NB4 (cell line): ENCODE data around the gene ZNF446.

Experiments used
- MYC ChIP-seq: IDR thresholded peaks from 2 replicates; pipeline ENCODE4 v1.6.1; 2011; ENCODE audit warnings: low read depth, low read length
- POLR2A ChIP-seq: IDR thresholded peaks from 2 replicates; pipeline ENCODE4 v1.6.1; 2011; ENCODE audit warnings: mild to moderate bottlenecking; ENCODE audit not compliant: insufficient read length; ENCODE audit errors: extremely low read depth
- TF ChIP-seq, protein P1 (sequence below): IDR thresholded peaks from one replicate; pipeline ENCODE4 v1.5.1; 2012; ENCODE audit warnings: low read depth, low read length

DNA sequence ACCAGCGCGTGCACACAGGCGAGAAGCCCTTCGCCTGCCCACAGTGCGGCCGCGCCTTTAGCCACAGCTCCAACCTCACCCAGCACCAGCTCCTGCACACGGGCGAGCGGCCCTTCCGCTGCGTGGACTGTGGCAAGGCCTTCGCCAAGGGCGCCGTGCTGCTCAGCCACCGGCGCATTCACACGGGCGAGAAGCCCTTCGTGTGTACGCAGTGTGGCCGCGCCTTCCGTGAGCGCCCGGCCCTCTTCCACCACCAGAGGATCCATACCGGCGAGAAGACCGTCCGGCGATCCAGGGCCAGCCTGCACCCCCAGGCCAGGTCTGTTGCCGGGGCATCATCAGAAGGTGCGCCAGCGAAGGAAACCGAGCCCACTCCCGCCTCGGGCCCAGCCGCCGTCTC is 4.4 kb upstream of the ZNF446 start:
- TF ChIP-seq, protein P1, sequence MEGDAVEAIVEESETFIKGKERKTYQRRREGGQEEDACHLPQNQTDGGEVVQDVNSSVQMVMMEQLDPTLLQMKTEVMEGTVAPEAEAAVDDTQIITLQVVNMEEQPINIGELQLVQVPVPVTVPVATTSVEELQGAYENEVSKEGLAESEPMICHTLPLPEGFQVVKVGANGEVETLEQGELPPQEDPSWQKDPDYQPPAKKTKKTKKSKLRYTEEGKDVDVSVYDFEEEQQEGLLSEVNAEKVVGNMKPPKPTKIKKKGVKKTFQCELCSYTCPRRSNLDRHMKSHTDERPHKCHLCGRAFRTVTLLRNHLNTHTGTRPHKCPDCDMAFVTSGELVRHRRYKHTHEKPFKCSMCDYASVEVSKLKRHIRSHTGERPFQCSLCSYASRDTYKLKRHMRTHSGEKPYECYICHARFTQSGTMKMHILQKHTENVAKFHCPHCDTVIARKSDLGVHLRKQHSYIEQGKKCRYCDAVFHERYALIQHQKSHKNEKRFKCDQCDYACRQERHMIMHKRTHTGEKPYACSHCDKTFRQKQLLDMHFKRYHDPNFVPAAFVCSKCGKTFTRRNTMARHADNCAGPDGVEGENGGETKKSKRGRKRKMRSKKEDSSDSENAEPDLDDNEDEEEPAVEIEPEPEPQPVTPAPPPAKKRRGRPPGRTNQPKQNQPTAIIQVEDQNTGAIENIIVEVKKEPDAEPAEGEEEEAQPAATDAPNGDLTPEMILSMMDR, result no peak
- no peak for TF ChIP-seq MYC
- TF ChIP-seq POLR2A, result no peak
